SJCRH30 (cell line): ENCODE measurements around the gene LCOR. TPM values are rescaled to one million over a fixed set of nuclear protein-coding genes. Genes with fewer than 3 reads are reported as not detected.
"Not testable (repeated sequence)": the region's sequence is repeated elsewhere in the genome, so short reads cannot be mapped to it uniquely, and the experiment has no call there.

ENCODE experiments used
- DNase-seq, 2 experiments: peaks; one replicate each; pipeline ENCODE4 v3.0.0-alpha.2; 2015 to 2020
- H3K27ac ChIP-seq: fragments of 250-450 bp; sonication (Bioruptor Pico); 2 replicates; pipeline ENCODE4 v1.5.1; 2020; ENCODE audit warnings: mild to moderate bottlenecking, moderate library complexity
- H3K27me3 ChIP-seq: fragments of 250-450 bp; sonication (Bioruptor Pico); 2 replicates; pipeline ENCODE4 v1.5.1; 2020; ENCODE audit warnings: mild to moderate bottlenecking, moderate library complexity
- H3K36me3 ChIP-seq: fragments of 250-450 bp; sonication (Bioruptor Pico); 2 replicates; pipeline ENCODE4 v1.5.1; 2020; ENCODE audit warnings: mild to moderate bottlenecking, moderate library complexity
- H3K4me1 ChIP-seq: fragments of 250-450 bp; sonication (Bioruptor Pico); 2 replicates; pipeline ENCODE4 v1.5.1; 2020; ENCODE audit warnings: mild to moderate bottlenecking, moderate library complexity
- H3K4me3 ChIP-seq: fragments of 250-450 bp; sonication (Bioruptor Pico); 2 replicates; pipeline ENCODE4 v1.5.1; 2020; ENCODE audit warnings: mild to moderate bottlenecking, moderate library complexity
- H3K9me3 ChIP-seq: fragments of 250-450 bp; sonication (Bioruptor Pico); replicated peaks from 2 replicates; pipeline ENCODE4 v1.5.1; 2020; ENCODE audit warnings: mild to moderate bottlenecking, moderate library complexity
- total RNA-seq: library from RNA; depleted of rRNA; stranded (reverse); fragments of >200 nt; shearing (Covaris generic); gene quantifications from 2 replicates; pipeline ENCODE4 v1.2.3, GENCODE V29; 2014

Gene LCOR
- total RNA-seq, 1 experiment from 2014 or later = 26.7 TPM

GRCh38 chr10:97023401-97024167 is 191.5 kb downstream of the LCOR start:
- Histone ChIP-seq H3K27me3 (no peaks in the 10 kb centered on the region), H3K36me3 (no peaks in the 10 kb centered on the region), H3K4me3 (no peak overlapping the region), H3K9me3 (no peaks in the 10 kb centered on the region), H3K27ac (peak overlapping the region; percentile 10; the same call in 1 of the 2 replicates), H3K4me1 (peaks cover 17% of the 10 kb centered on the region)
- DNase-seq = no peak

GRCh38 chr10:97024168-97025073 is 192.3 kb downstream of the LCOR start:
- H3K27ac ChIP-seq = no peak overlapping the region; the same call in 1 of the 2 replicates
- H3K4me1 ChIP-seq = peaks cover 17% of the 10 kb centered on the region
- H3K4me3 ChIP-seq = no peak overlapping the region
- no peaks in the 10 kb centered on the region for H3K27me3 ChIP-seq
- no peaks in the 10 kb centered on the region for H3K9me3 ChIP-seq
- H3K36me3 ChIP-seq = no peaks in the 10 kb centered on the region
- peak; percentile 33 to 34 for DNase-seq

- Histone ChIP-seq H3K27ac (no peak overlapping the region), H3K4me3 (no peak overlapping the region), H3K27me3 (no peaks in the 10 kb centered on the region), H3K36me3 (no peaks in the 10 kb centered on the region), H3K4me1 (peaks cover 13% of the 10 kb centered on the region), H3K9me3 (no peaks in the 10 kb centered on the region)
- DNase-seq = peak in 1 of 2 experiments; percentile 62
These were observed 193.6 kb downstream of the LCOR start for GRCh38 chr10:97025613-97026242.

GRCh38 chr10:97028126-97028831 is 196.2 kb downstream of the LCOR start:
- H3K36me3 ChIP-seq = no peaks in the 10 kb centered on the region
- H3K4me1 ChIP-seq = peaks cover 5% of the 10 kb centered on the region; the same call in 1 of the 2 replicates
- DNase-seq = no peak
- no peak overlapping the region for H3K27ac ChIP-seq
- no peaks in the 10 kb centered on the region for H3K9me3 ChIP-seq
- no peak overlapping the region for H3K4me3 ChIP-seq
- H3K27me3 ChIP-seq = no peaks in the 10 kb centered on the region

- Histone ChIP-seq H3K4me3 (no peak overlapping the region), H3K4me1 (peaks cover 3% of the 10 kb centered on the region; the same call in 1 of the 2 replicates), H3K36me3 (no peaks in the 10 kb centered on the region), H3K27me3 (no peaks in the 10 kb centered on the region), H3K27ac (no peak overlapping the region), H3K9me3 (no peaks in the 10 kb centered on the region)
- no peak for DNase-seq
These were observed 196.7 kb downstream of the LCOR start for GRCh38 chr10:97028832-97029178.

- DNase-seq = no peak
- no peaks in the 10 kb centered on the region for H3K36me3 ChIP-seq
- no peak overlapping the region for H3K4me3 ChIP-seq
- no peaks in the 10 kb centered on the region for H3K9me3 ChIP-seq
- H3K4me1 ChIP-seq = no peaks in the 10 kb centered on the region
- H3K27ac ChIP-seq = no peak overlapping the region
- no peaks in the 10 kb centered on the region for H3K27me3 ChIP-seq
These were observed 197.2 kb downstream of the LCOR start for GRCh38 chr10:97029271-97029670.

- Histone ChIP-seq H3K9me3 (no peaks in the 10 kb centered on the region), H3K4me1 (no peaks in the 10 kb centered on the region), H3K4me3 (no peak overlapping the region), H3K27me3 (no peaks in the 10 kb centered on the region), H3K36me3 (no peaks in the 10 kb centered on the region), H3K27ac (no peak overlapping the region)
- no peak for DNase-seq
These were observed 198.8 kb downstream of the LCOR start for GRCh38 chr10:97030894-97031293.

- Histone ChIP-seq H3K27ac (no peak overlapping the region), H3K36me3 (no peaks in the 10 kb centered on the region), H3K9me3 (no peaks in the 10 kb centered on the region), H3K27me3 (no peaks in the 10 kb centered on the region), H3K4me3 (no peak overlapping the region), H3K4me1 (no peaks in the 10 kb centered on the region)
- DNase-seq = no peak
These were observed 199.4 kb downstream of the LCOR start for GRCh38 chr10:97031459-97031858.

- H3K9me3 ChIP-seq = no peaks in the 10 kb centered on the region
- H3K36me3 ChIP-seq = no peaks in the 10 kb centered on the region
- H3K4me3 ChIP-seq = no peak overlapping the region
- no peak for DNase-seq
- no peak overlapping the region for H3K27ac ChIP-seq
- no peaks in the 10 kb centered on the region for H3K27me3 ChIP-seq
- H3K4me1 ChIP-seq = no peaks in the 10 kb centered on the region
These were observed 200.5 kb downstream of the LCOR start for GRCh38 chr10:97032624-97033023.

- not testable (repeated sequence) for H3K27me3 ChIP-seq, H3K36me3 ChIP-seq, H3K4me1 ChIP-seq, H3K27ac ChIP-seq, H3K9me3 ChIP-seq, H3K4me3 ChIP-seq, DNase-seq
These were observed 201.7 kb downstream of the LCOR start for GRCh38 chr10:97033841-97034240.

GRCh38 chr10:97034301-97034700 is 202.2 kb downstream of the LCOR start:
- Histone ChIP-seq H3K36me3 (no peaks in the 10 kb centered on the region), H3K4me1 (no peaks in the 10 kb centered on the region), H3K27ac (no peak overlapping the region), H3K9me3 (no peaks in the 10 kb centered on the region), H3K4me3 (no peak overlapping the region), H3K27me3 (no peaks in the 10 kb centered on the region)
- DNase-seq = no peak

- H3K4me3 ChIP-seq = no peak overlapping the region
- DNase-seq = no peak
- H3K36me3 ChIP-seq = no peaks in the 10 kb centered on the region
- no peaks in the 10 kb centered on the region for H3K4me1 ChIP-seq
- H3K27me3 ChIP-seq = no peaks in the 10 kb centered on the region
- no peak overlapping the region for H3K27ac ChIP-seq
- no peaks in the 10 kb centered on the region for H3K9me3 ChIP-seq
These were observed 203.1 kb downstream of the LCOR start for GRCh38 chr10:97034958-97035769.

- Histone ChIP-seq H3K4me3 (peak overlapping the region; percentile 51), H3K36me3 (no peaks in the 10 kb centered on the region), H3K4me1 (no peaks in the 10 kb centered on the region), H3K27me3 (no peaks in the 10 kb centered on the region), H3K27ac (no peak overlapping the region), H3K9me3 (no peaks in the 10 kb centered on the region)
- DNase-seq = peak; percentile 75 to 89
These were observed 205.6 kb downstream of the LCOR start for GRCh38 chr10:97037365-97038361.
